ENCODE measurements around the gene CLPX. TPM values are rescaled to one million over a fixed set of nuclear protein-coding genes. Genes with fewer than 3 reads are reported as not detected.

The CLPX gene
- total and polyA plus RNA-seq, 9 of the 15 experiments (the other 6 are each of a cell fraction or from before 2014, with no cell fraction given) = 11.2 to 83.3 (median 51.3) TPM

DNA sequence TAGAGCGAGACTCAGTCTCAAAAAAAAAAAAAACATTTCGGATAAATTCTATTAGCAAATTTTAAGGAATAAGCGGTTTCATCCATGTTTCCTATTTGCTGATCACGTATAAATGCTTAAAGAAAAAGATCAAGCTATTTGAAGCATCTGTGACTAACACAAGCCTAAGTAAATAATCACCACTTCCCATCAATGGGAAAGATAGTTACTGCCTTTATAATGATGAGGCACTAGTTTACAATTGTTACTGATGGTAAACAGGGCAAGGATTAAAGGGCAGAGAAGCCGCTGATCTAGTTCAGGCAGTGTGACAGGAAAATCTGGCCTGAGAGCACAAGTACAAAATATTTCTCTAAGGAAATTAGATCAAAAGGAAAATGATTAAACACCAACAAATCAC, 13.7 kb downstream of the CLPX start:
- peaks cover 2% of the 10 kb centered on the region; the same call in 1 of the 3 replicates for H3K79me2 ChIP-seq (ENCODE audit: control insufficient read depth, insufficient read depth, low read length)
- no peaks in the 10 kb centered on the region for H4K20me1 ChIP-seq (replicated peaks; ENCODE audit: control insufficient read depth, insufficient read depth, low read length)
- POLR2A ChIA-PET = interaction anchor here (1.3 kb wide), 1 partner anchor 11 kb away, joined by 5 read pairs; no protein-coding TSS in a partner anchor
- no peak overlapping the region for H3K4me2 ChIP-seq (ENCODE audit: insufficient read depth, low read length)
- no peak for FAIRE-seq
- no peaks in the 10 kb centered on the region for H3K9me3 ChIP-seq (replicated peaks; ENCODE audit: control insufficient read depth, insufficient read depth, low read depth, low read length)
- H3K9ac ChIP-seq (ENCODE audit: insufficient read depth in 1 of 2, low read depth in 2 of 2, low read length in 2 of 2) = no peak overlapping the region
- peaks cover 60% of the 10 kb centered on the region; the same call in 2 of the 3 replicates for H3K36me3 ChIP-seq (ENCODE audit: control insufficient read depth, insufficient read depth, low read length)
- in situ Hi-C loops (cut with MboI) = no loop called here
- WGBS (ENCODE audit: insufficient coverage, low coverage, missing lambda C conversion rate) = 94% methylated on average over 5 of the region's 5 CpGs
- no peak for ATAC-seq
- H3K9me1 ChIP-seq (ENCODE audit: control insufficient read depth, insufficient read depth, low read length) = no peaks in the 10 kb centered on the region
- no peak overlapping the region for H2AFZ ChIP-seq (ENCODE audit: low read depth, low read length)
- no peaks in the 10 kb centered on the region for H3K4me1 ChIP-seq (replicated peaks in 1 of 2; ENCODE audit: control insufficient read depth in 2 of 2, insufficient read depth in 2 of 2, low read length in 2 of 2)
- H3K27ac ChIP-seq (ENCODE audit: extremely low read depth, low read depth, low read length) = no peak overlapping the region
- BruUV-seq (replicated peaks) = no TSS peak
- DNase-seq (ENCODE audit: extremely low read depth in 1 of 4, low spot score in 3 of 4) = no peak
- H3K27me3 ChIP-seq (ENCODE audit: control insufficient read depth in 2 of 2, insufficient read depth in 2 of 2, low read length in 2 of 2) = no peaks in the 10 kb centered on the region
- CTCF ChIA-PET (ENCODE audit: low intra/inter-chr PET ratio) = no interaction called here
- no peak overlapping the region for H3K4me3 ChIP-seq
- intact Hi-C loops (cut with micrococcal nuclease) = no loop called here
- TF ChIP-seq E2F3 (CRISPR knock-in tag; IDR thresholded peaks at IDR 0.05) = no peak
- no peak for TF ChIP-seq ZNF740 (CRISPR knock-in tag; IDR thresholded peaks at IDR 0.05)
- no peak for TF ChIP-seq ZNF740 (tag; IDR thresholded peaks at IDR 0.05)
- TF ChIP-seq SMAD3 (CRISPR knock-in tag; conservative IDR thresholded peaks at IDR 0.05) = no peak
- no peak for TF ChIP-seq CSDE1 (IDR thresholded peaks at IDR 0.05)
- no peak for TF ChIP-seq THRAP3 (IDR thresholded peaks at IDR 0.05; ENCODE audit: borderline replicate concordance)
- no peak for TF ChIP-seq CHD4 (IDR thresholded peaks at IDR 0.05; ENCODE audit: insufficient read depth, insufficient replicate concordance, low read depth, low read length, poor library complexity, severe bottlenecking)
- TF ChIP-seq SLC30A9 (CRISPR knock-in tag; IDR thresholded peaks at IDR 0.05) = no peak
- TF ChIP-seq ZFP1 (CRISPR knock-in tag; IDR thresholded peaks at IDR 0.05) = no peak
- no peak for TF ChIP-seq PHF21A (IDR thresholded peaks at IDR 0.05; ENCODE audit: borderline replicate concordance, low read depth)
- no peak for TF ChIP-seq TAF9B (IDR thresholded peaks at IDR 0.05; ENCODE audit: partially characterized antibody)
- TF ChIP-seq ZC3H11A (IDR thresholded peaks at IDR 0.05; ENCODE audit: low read depth, low read length) = no peak
- TF ChIP-seq, protein P1, sequence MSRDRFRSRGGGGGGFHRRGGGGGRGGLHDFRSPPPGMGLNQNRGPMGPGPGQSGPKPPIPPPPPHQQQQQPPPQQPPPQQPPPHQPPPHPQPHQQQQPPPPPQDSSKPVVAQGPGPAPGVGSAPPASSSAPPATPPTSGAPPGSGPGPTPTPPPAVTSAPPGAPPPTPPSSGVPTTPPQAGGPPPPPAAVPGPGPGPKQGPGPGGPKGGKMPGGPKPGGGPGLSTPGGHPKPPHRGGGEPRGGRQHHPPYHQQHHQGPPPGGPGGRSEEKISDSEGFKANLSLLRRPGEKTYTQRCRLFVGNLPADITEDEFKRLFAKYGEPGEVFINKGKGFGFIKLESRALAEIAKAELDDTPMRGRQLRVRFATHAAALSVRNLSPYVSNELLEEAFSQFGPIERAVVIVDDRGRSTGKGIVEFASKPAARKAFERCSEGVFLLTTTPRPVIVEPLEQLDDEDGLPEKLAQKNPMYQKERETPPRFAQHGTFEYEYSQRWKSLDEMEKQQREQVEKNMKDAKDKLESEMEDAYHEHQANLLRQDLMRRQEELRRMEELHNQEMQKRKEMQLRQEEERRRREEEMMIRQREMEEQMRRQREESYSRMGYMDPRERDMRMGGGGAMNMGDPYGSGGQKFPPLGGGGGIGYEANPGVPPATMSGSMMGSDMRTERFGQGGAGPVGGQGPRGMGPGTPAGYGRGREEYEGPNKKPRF (IDR thresholded peaks at IDR 0.05; ENCODE audit: low read depth, low read length) = no peak
- no peak for TF ChIP-seq KLF13 (tag; IDR thresholded peaks at IDR 0.05; ENCODE audit: borderline replicate concordance, low read depth)

All from K562 (cell line).